DOHH2 (cell line): ENCODE data around the gene RBPJ.

Experiments used
- H3F3A ChIP-seq: fragments of 200-600 bp; sonication (generic), shearing (Covaris generic); 2 replicates; pipeline ENCODE4 v1.6.0; 2016; ENCODE audit warnings: antibody characterized with exemption, mild to moderate bottlenecking; ENCODE audit not compliant: control insufficient read depth, insufficient read depth
- H3K27ac ChIP-seq: fragments of 200-600 bp; sonication (generic); 2 replicates; pipeline ENCODE4 v1.5.1; 2014; ENCODE audit warnings: low read depth, mild to moderate bottlenecking, low read length, moderate library complexity
- H3K27me3 ChIP-seq: fragments of 200-600 bp; sonication (generic); 2 replicates; pipeline ENCODE4 v1.6.1; 2014; ENCODE audit warnings: mild to moderate bottlenecking, low read length, mixed read lengths; ENCODE audit not compliant: control insufficient read depth
- H3K36me3 ChIP-seq: fragments of 200-600 bp; sonication (generic); 2 replicates; pipeline ENCODE4 v1.6.1; 2014; ENCODE audit warnings: mild to moderate bottlenecking, low read length, moderate library complexity, mixed read lengths; ENCODE audit not compliant: control insufficient read depth
- H3K4me1 ChIP-seq: fragments of 200-600 bp; sonication (generic); 2 replicates; pipeline ENCODE4 v1.6.1; 2014; ENCODE audit warnings: mild to moderate bottlenecking, low read length, mixed read lengths; ENCODE audit not compliant: control insufficient read depth
- H3K4me2 ChIP-seq: fragments of 200-600 bp; sonication (generic); 2 replicates; pipeline ENCODE4 v1.6.0; 2014; ENCODE audit warnings: mild to moderate bottlenecking, low read length, moderate library complexity
- H3K4me3 ChIP-seq: fragments of 200-600 bp; sonication (generic); 2 replicates; pipeline ENCODE4 v1.5.1; 2014; ENCODE audit warnings: mild to moderate bottlenecking, low read length, mixed read lengths
- H3K79me2 ChIP-seq: fragments of 200-600 bp; sonication (generic); 2 replicates; pipeline ENCODE4 v1.6.1; 2014; ENCODE audit warnings: mild to moderate bottlenecking, low read length, mixed read lengths; ENCODE audit not compliant: control insufficient read depth
- H3K9me2 ChIP-seq: fragments of 200-600 bp; sonication (generic); replicated peaks from 2 replicates; pipeline ENCODE4 v1.6.1; 2014; ENCODE audit warnings: mild to moderate bottlenecking, low read length, mixed read lengths; ENCODE audit not compliant: control insufficient read depth
- H3K9me3 ChIP-seq: fragments of 200-600 bp; sonication (generic); 2 replicates; pipeline ENCODE4 v1.6.1; 2014; ENCODE audit warnings: antibody characterized with exemption, low read length, mixed read lengths; ENCODE audit not compliant: control insufficient read depth, insufficient read depth
- H4K20me1 ChIP-seq: fragments of 200-600 bp; sonication (generic); 2 replicates; pipeline ENCODE4 v1.6.0; 2014; ENCODE audit warnings: low read depth, mild to moderate bottlenecking, antibody characterized with exemption, low read length, moderate library complexity; ENCODE audit not compliant: control insufficient read depth, insufficient read depth
- EZH2phosphoT487 ChIP-seq: fragments of 200-600 bp; sonication (generic); IDR thresholded peaks from 2 replicates; pipeline ENCODE4 v1.6.1; 2017; ENCODE audit warnings: borderline replicate concordance, mild to moderate bottlenecking, antibody characterized with exemption, low read length, moderate library complexity, mixed read lengths
- TF ChIP-seq, protein P1 (sequence below): fragments of 200-600 bp; sonication (generic); IDR thresholded peaks from one replicate; pipeline ENCODE4 v1.5.1; 2014; ENCODE audit warnings: antibody characterized with exemption, mild to moderate bottlenecking, low read depth, low read length; ENCODE audit not compliant: poor library complexity, severe bottlenecking

The RBPJ gene

DNA sequence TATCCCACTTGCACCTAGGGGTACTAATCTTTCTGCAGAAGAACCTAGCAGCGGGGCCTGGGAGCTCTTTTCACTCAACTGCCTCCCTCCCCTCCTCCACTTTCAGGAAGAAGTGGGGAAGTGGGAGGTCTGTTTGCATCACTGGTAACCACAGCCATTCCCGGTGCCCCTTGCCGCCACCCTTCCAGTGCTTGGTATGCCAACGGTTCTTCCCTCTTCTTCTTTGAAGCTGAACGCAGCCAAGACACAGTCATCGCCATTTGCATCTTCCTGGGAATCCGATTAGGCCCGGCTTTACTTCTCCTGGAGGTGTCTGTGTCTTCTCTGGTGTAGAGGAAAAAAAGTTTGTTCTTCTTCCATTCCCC, 47.2 kb upstream of the RBPJ start:
- Histone ChIP-seq H3K4me2 (no peak overlapping the region), H3K4me3 (no peak overlapping the region)
- TF ChIP-seq EZH2phosphoT487: no peak
- TF ChIP-seq, protein P1, sequence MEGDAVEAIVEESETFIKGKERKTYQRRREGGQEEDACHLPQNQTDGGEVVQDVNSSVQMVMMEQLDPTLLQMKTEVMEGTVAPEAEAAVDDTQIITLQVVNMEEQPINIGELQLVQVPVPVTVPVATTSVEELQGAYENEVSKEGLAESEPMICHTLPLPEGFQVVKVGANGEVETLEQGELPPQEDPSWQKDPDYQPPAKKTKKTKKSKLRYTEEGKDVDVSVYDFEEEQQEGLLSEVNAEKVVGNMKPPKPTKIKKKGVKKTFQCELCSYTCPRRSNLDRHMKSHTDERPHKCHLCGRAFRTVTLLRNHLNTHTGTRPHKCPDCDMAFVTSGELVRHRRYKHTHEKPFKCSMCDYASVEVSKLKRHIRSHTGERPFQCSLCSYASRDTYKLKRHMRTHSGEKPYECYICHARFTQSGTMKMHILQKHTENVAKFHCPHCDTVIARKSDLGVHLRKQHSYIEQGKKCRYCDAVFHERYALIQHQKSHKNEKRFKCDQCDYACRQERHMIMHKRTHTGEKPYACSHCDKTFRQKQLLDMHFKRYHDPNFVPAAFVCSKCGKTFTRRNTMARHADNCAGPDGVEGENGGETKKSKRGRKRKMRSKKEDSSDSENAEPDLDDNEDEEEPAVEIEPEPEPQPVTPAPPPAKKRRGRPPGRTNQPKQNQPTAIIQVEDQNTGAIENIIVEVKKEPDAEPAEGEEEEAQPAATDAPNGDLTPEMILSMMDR: no peak

DNA sequence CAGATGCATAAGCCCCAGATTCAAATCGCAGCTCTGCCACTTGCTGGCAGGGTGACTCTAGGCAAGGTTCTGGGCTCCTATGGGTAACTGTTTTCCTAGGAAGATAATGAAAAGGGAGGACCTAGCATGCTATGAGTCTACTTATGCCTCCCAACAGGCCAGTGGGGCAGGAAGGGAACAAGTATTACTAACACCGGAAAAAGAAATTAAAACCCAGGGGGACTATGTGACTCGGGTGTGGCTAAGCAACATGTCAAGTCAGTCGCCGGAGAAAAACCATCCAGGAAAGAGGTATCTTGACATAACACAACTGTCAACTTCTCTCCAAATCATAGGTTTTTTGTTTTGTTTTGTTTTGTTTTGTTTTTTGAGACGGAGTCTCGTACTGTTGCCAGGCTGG, 45.5 kb upstream of the RBPJ start:
- no peak overlapping the region for H3K27ac ChIP-seq
- H3K79me2 ChIP-seq: no peaks in the 10 kb centered on the region
- H3K4me1 ChIP-seq: no peaks in the 10 kb centered on the region
- H3K36me3 ChIP-seq: no peaks in the 10 kb centered on the region
- TF ChIP-seq, protein P1: no peak
- no peak for TF ChIP-seq EZH2phosphoT487
- no peak overlapping the region for H3K4me2 ChIP-seq
- H3K9me3 ChIP-seq: no peaks in the 10 kb centered on the region
- no peaks in the 10 kb centered on the region for H3F3A ChIP-seq
- no peaks in the 10 kb centered on the region for H4K20me1 ChIP-seq
- no peak overlapping the region for H3K4me3 ChIP-seq
- no peaks in the 10 kb centered on the region for H3K9me2 ChIP-seq
- 0 out of 2 replicates have a peak, but pooled peaks cover 6% of the 10 kb centered on the region for H3K27me3 ChIP-seq

More for the DNA sequence above, 47.2 kb upstream of the RBPJ start:
- H3K9me3 ChIP-seq: no peaks in the 10 kb centered on the region
- H3K79me2 ChIP-seq: no peaks in the 10 kb centered on the region
- no peak overlapping the region for H3K27ac ChIP-seq
- H3K36me3 ChIP-seq: no peaks in the 10 kb centered on the region
- H3K4me1 ChIP-seq: no peaks in the 10 kb centered on the region
- no peaks in the 10 kb centered on the region for H3F3A ChIP-seq
- H4K20me1 ChIP-seq: no peaks in the 10 kb centered on the region
- 0 out of 2 replicates have a peak, but pooled peaks cover 4% of the 10 kb centered on the region for H3K27me3 ChIP-seq
- no peaks in the 10 kb centered on the region for H3K9me2 ChIP-seq

DNA sequence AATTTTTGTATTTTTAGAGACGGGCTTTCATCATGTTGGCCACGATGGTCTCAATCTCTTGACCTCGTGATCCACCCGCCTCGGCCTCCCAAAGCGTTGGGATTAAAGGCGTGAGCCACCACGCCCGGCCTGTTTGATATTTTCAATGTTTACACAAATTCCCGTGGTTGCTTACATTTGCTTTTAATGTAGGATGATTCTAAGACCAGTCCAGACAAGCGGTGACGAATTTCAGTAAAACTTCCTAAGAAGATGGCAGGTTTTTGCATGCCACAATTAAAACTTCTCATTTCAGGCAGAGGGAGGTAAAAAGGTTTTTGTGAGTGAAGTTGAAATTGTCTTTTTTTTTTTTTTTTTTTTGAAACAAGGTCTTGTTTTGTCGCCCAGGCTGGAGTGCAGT, 41.4 kb upstream of the RBPJ start:
- Histone ChIP-seq H3K27me3 (0 out of 2 replicates have a peak, but pooled peaks cover 4% of the 10 kb centered on the region), H3K4me1 (no peaks in the 10 kb centered on the region), H3K4me3 (no peak overlapping the region), H3K79me2 (no peaks in the 10 kb centered on the region), H3K9me3 (no peaks in the 10 kb centered on the region), H3K27ac (no peak overlapping the region), H3K4me2 (no peak overlapping the region), H3K36me3 (no peaks in the 10 kb centered on the region), H3K9me2 (no peaks in the 10 kb centered on the region), H3F3A (no peaks in the 10 kb centered on the region), H4K20me1 (no peaks in the 10 kb centered on the region)
- no peak for TF ChIP-seq EZH2phosphoT487
- TF ChIP-seq, protein P1: no peak
